ENCODE results near the gene ATRIP.
A peak's percentile ranks its signal among the peaks of the same experiment; 100 is the strongest.

The ATRIP gene

DNA sequence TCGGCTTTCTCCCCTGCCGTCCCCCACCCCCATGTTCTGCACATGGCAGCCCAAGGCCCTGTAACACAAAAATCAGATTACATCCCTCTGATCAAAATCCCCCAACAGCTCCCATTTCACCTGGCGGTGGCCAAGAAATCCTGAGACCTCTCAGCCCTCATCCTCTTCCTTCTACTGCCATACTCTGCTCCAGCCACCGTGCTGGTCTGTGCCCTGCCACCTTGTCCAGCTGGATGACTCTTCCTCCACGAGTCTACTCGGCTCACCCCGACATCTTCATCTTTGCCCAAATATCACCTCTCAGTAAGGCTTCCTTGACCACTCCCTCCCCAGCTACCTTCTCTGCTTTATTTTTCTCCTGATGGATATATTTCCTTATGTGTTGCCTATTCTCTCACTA is 9.7 kb upstream of the ATRIP start:
- no peak for TF ChIP-seq EZH2 (IDR thresholded peaks at IDR 0.05; ENCODE audit: borderline replicate concordance, low read length)
- H3F3A ChIP-seq (ENCODE audit: insufficient read depth, low read length), result no peaks in the 10 kb centered on the region
- H3K4me3 ChIP-seq (ENCODE audit: low read depth, low read length, poor library complexity, severe bottlenecking), result no peak overlapping the region
- H3K9me2 ChIP-seq (ENCODE audit: low read depth, low read length), result no peaks in the 10 kb centered on the region
- peaks cover 15% of the 10 kb centered on the region for H3K79me2 ChIP-seq (ENCODE audit: insufficient read depth, low read length)
- H2AFZ ChIP-seq (ENCODE audit: low read length), result no peak overlapping the region
- no peaks in the 10 kb centered on the region for H3K9me3 ChIP-seq (ENCODE audit: low read length)
- H3K9ac ChIP-seq (ENCODE audit: low read length), result no peak overlapping the region
- H3K4me1 ChIP-seq (ENCODE audit: insufficient read depth, low read length, severe bottlenecking), result peaks cover 47% of the 10 kb centered on the region
- no peaks in the 10 kb centered on the region for H3K27me3 ChIP-seq (ENCODE audit: insufficient read depth, low read length)
- no peaks in the 10 kb centered on the region for H4K20me1 ChIP-seq (ENCODE audit: insufficient read depth, low read length)
- H3K4me2 ChIP-seq (ENCODE audit: low read length), result no peak overlapping the region; the same call in 1 of the 2 replicates
- H3K36me3 ChIP-seq (ENCODE audit: insufficient read depth, low read length), result peaks cover 38% of the 10 kb centered on the region
- peak overlapping the region; percentile 15 for H3K27ac ChIP-seq (ENCODE audit: low read depth, low read length, poor library complexity, severe bottlenecking)

DNA sequence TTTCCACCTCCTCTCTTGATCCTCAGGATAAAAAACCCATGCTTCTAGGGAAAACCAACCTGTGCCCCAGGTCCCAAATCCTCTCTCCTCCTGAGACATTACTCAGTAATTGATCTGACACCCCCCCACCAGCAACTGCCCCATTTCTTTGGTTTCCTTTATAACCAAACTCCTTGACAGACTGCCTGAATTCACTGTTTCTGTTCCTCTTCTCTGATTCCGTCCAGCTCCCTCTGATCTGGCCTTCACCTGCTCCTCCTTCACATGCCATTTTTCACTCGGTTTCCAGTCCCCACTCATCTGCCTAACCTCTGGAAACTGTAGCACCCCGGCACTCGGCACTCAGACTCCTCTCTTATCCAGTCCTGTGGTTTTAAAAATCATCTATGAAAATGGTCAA is 8.7 kb upstream of the ATRIP start:
- Histone ChIP-seq H3K27ac (ENCODE audit: low read depth, low read length, poor library complexity, severe bottlenecking) (no peak overlapping the region), H3K4me1 (ENCODE audit: insufficient read depth, low read length, severe bottlenecking) (peaks cover 51% of the 10 kb centered on the region), H3K9me3 (ENCODE audit: low read length) (no peaks in the 10 kb centered on the region), H3K79me2 (ENCODE audit: insufficient read depth, low read length) (peaks cover 19% of the 10 kb centered on the region), H3K9ac (ENCODE audit: low read length) (no peak overlapping the region), H2AFZ (ENCODE audit: low read length) (no peak overlapping the region), H4K20me1 (ENCODE audit: insufficient read depth, low read length) (no peaks in the 10 kb centered on the region), H3K36me3 (ENCODE audit: insufficient read depth, low read length) (peaks cover 37% of the 10 kb centered on the region), H3F3A (ENCODE audit: insufficient read depth, low read length) (no peaks in the 10 kb centered on the region), H3K4me3 (ENCODE audit: low read depth, low read length, poor library complexity, severe bottlenecking) (no peak overlapping the region), H3K4me2 (ENCODE audit: low read length) (no peak overlapping the region), H3K9me2 (ENCODE audit: low read depth, low read length) (no peaks in the 10 kb centered on the region), H3K27me3 (ENCODE audit: insufficient read depth, low read length) (no peaks in the 10 kb centered on the region)
- TF ChIP-seq, protein P1, sequence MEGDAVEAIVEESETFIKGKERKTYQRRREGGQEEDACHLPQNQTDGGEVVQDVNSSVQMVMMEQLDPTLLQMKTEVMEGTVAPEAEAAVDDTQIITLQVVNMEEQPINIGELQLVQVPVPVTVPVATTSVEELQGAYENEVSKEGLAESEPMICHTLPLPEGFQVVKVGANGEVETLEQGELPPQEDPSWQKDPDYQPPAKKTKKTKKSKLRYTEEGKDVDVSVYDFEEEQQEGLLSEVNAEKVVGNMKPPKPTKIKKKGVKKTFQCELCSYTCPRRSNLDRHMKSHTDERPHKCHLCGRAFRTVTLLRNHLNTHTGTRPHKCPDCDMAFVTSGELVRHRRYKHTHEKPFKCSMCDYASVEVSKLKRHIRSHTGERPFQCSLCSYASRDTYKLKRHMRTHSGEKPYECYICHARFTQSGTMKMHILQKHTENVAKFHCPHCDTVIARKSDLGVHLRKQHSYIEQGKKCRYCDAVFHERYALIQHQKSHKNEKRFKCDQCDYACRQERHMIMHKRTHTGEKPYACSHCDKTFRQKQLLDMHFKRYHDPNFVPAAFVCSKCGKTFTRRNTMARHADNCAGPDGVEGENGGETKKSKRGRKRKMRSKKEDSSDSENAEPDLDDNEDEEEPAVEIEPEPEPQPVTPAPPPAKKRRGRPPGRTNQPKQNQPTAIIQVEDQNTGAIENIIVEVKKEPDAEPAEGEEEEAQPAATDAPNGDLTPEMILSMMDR (IDR thresholded peaks at IDR 0.05; ENCODE audit: low read length), result no peak
- TF ChIP-seq EZH2 (IDR thresholded peaks at IDR 0.05; ENCODE audit: borderline replicate concordance, low read length), result no peak

DNA sequence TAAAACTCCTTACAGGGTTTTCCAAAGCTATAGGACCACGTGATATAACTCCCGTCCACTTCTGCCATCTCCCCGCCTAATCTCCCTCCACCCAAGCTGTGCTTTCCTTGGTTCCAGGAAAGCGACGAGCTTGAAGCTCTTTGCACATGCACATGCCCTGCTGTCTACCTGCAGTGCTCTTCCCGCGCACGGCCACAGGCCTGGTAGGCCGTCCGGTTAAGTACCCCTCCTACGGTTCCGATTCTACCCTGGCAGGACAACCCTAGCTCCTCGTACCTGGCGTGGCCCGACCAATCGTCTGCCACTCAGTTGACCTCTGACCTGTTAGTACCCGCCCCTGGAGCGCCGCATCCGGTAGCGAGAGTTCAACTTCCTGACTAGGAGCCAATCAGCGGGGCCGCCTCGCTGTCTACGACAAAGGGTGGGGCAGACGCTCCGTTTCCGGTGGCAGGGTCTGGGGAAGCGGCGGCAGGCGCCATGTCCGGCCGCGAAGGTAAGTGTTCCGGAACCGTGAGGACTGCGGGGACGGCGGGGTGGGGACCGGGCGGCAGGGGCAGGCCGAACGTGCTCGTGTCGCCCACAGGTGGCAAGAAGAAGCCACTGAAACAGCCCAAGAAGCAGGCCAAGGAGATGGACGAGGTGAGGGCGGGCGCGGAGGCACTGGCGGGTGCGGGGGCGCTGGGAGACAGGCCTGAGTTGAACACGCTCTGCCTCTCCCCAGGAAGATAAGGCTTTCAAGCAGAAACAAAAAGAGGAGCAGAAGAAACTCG is 6.5 kb upstream of the ATRIP start, which contains the start of the genes CCDC51 and TMA7:
Gene CCDC51, minus strand, starts transcription at position 300 of the 770 bp plus-strand sequence. CDS start 4,991 bp downstream, outside the sequence.
Gene TMA7, plus strand, starts transcription at position 438 of the 770 bp plus-strand sequence. Its CDS starts 40 bp downstream, at position 478.
- Histone ChIP-seq H3K4me3 (ENCODE audit: low read depth, low read length, poor library complexity, severe bottlenecking) (peak within 1 kb of the TSS; percentile 80), H3F3A (ENCODE audit: insufficient read depth, low read length) (no peaks in the 10 kb centered on the region), H3K36me3 (ENCODE audit: insufficient read depth, low read length) (peaks cover 34% of the 10 kb centered on the region), H2AFZ (ENCODE audit: low read length) (no peak within 1 kb of the TSS), H3K9me2 (ENCODE audit: low read depth, low read length) (no peaks in the 10 kb centered on the region), H3K9ac (ENCODE audit: low read length) (peak within 1 kb of the TSS; percentile 83), H3K4me2 (ENCODE audit: low read length) (peak within 1 kb of the TSS; percentile 78), H4K20me1 (ENCODE audit: insufficient read depth, low read length) (no peaks in the 10 kb centered on the region), H3K27me3 (ENCODE audit: insufficient read depth, low read length) (no peaks in the 10 kb centered on the region), H3K9me3 (ENCODE audit: low read length) (no peaks in the 10 kb centered on the region), H3K79me2 (ENCODE audit: insufficient read depth, low read length) (peaks cover 19% of the 10 kb centered on the region), H3K27ac (ENCODE audit: low read depth, low read length, poor library complexity, severe bottlenecking) (peak within 1 kb of the TSS; percentile 55), H3K4me1 (ENCODE audit: insufficient read depth, low read length, severe bottlenecking) (peaks cover 51% of the 10 kb centered on the region)
- TF ChIP-seq EZH2 (IDR thresholded peaks at IDR 0.05; ENCODE audit: borderline replicate concordance, low read length), result no peak
- TF ChIP-seq, protein P1 (IDR thresholded peaks at IDR 0.05; ENCODE audit: low read length), result no peak; the same call in 1 of the 2 replicates

Data from OCI-LY1 (cell line).